ENCODE results near the gene ADAMTSL2.

DNA sequence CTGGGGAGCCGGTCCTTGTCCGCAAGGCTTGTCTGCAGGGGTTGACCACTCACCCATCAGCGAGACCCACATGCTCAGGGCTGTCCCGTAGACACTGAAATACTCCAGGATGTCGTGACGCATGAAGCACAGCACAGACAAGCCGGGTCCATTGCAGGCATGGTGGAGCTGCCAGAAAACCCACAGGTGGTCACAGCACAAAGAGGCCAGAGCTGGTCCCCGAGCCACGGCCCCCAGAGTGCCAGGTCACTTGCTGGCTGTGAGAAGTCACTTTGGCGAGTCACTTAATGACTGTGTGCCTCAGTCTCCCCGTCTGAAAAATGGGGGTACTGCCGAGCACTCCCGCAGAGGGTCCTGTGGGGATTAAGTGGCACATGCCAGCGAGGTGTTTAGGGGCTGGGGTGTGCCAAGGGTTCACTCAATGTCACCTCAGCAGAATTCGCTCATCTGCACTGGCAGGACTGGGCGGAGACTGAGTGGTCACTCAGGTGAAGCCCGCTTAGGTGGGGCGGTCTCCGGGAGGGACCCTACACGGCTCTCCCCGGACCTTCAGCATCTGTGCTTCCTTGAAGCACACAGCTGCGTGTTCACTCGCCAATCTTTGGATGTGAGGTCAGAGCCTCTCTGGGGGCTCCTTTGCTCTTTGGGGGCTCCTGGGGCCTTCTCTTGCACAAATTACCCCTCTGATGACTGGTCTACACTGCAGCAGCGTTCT, 14.2 kb upstream of the ADAMTSL2 start:
- TF ChIP-seq, protein P1, sequence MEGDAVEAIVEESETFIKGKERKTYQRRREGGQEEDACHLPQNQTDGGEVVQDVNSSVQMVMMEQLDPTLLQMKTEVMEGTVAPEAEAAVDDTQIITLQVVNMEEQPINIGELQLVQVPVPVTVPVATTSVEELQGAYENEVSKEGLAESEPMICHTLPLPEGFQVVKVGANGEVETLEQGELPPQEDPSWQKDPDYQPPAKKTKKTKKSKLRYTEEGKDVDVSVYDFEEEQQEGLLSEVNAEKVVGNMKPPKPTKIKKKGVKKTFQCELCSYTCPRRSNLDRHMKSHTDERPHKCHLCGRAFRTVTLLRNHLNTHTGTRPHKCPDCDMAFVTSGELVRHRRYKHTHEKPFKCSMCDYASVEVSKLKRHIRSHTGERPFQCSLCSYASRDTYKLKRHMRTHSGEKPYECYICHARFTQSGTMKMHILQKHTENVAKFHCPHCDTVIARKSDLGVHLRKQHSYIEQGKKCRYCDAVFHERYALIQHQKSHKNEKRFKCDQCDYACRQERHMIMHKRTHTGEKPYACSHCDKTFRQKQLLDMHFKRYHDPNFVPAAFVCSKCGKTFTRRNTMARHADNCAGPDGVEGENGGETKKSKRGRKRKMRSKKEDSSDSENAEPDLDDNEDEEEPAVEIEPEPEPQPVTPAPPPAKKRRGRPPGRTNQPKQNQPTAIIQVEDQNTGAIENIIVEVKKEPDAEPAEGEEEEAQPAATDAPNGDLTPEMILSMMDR (IDR thresholded peaks at IDR 0.05; ENCODE audit: low read depth, low read length, poor library complexity, severe bottlenecking): no peak
- no peak for TF ChIP-seq EZH2phosphoT487 (IDR thresholded peaks at IDR 0.05; ENCODE audit: borderline replicate concordance, low read length)

Data from DOHH2 (cell line).